Loucy (cell line): ENCODE measurements around the gene RBM20.

Experiments
- H2AFZ ChIP-seq: fragments of 200-600 bp; sonication (generic); 2 replicates; pipeline ENCODE4 v1.6.0; 2016; ENCODE audit warnings: antibody characterized with exemption, mild to moderate bottlenecking, low read length, moderate library complexity
- H3F3A ChIP-seq: fragments of 200-600 bp; 2 replicates; pipeline ENCODE4 v1.6.0; 2016; ENCODE audit warnings: antibody characterized with exemption, low read depth, mild to moderate bottlenecking
- H3K27me3 ChIP-seq: fragments of 200-600 bp; sonication (generic); 2 replicates; pipeline ENCODE4 v1.6.1; 2014; ENCODE audit warnings: low read length, mild to moderate bottlenecking; ENCODE audit not compliant: insufficient read depth, poor library complexity, severe bottlenecking
- H3K36me3 ChIP-seq: fragments of 200-600 bp; sonication (generic); 2 replicates; pipeline ENCODE4 v1.6.1; 2016; ENCODE audit warnings: low read length; ENCODE audit not compliant: insufficient read depth
- H3K4me1 ChIP-seq: fragments of 200-600 bp; sonication (generic); 2 replicates; pipeline ENCODE4 v1.5.1; 2014; ENCODE audit warnings: low read length, mild to moderate bottlenecking; ENCODE audit not compliant: insufficient read depth, poor library complexity, severe bottlenecking
- H3K4me2 ChIP-seq: fragments of 200-600 bp; sonication (generic); 2 replicates; pipeline ENCODE4 v1.6.0; 2014; ENCODE audit warnings: antibody characterized with exemption, low read length, low read depth, mild to moderate bottlenecking; ENCODE audit not compliant: poor library complexity, severe bottlenecking
- H3K4me3 ChIP-seq: fragments of 200-600 bp; sonication (generic); 2 replicates; pipeline ENCODE4 v1.5.1; 2014; ENCODE audit warnings: low read length, mild to moderate bottlenecking, mixed read lengths; ENCODE audit not compliant: poor library complexity, severe bottlenecking
- H3K79me2 ChIP-seq: fragments of 200-600 bp; sonication (generic); 2 replicates; pipeline ENCODE4 v1.6.1; 2014; ENCODE audit warnings: low read length; ENCODE audit not compliant: insufficient read depth
- H3K9ac ChIP-seq: fragments of 200-600 bp; sonication (generic); 2 replicates; pipeline ENCODE4 v1.6.0; 2014; ENCODE audit warnings: mild to moderate bottlenecking, low read depth, low read length, moderate library complexity; ENCODE audit not compliant: poor library complexity, severe bottlenecking
- H3K9me2 ChIP-seq: fragments of 200-600 bp; sonication (generic); replicated peaks from 2 replicates; pipeline ENCODE4 v1.6.1; 2016; ENCODE audit warnings: low read depth, low read length, mixed read lengths
- H3K9me3 ChIP-seq: fragments of 200-600 bp; sonication (generic); 2 replicates; pipeline ENCODE4 v1.6.1; 2014; ENCODE audit warnings: mild to moderate bottlenecking, antibody characterized with exemption, low read length, low read depth; ENCODE audit not compliant: insufficient read depth
- H4K20me1 ChIP-seq: fragments of 200-600 bp; sonication (generic); 2 replicates; pipeline ENCODE4 v1.6.0; 2014; ENCODE audit warnings: antibody characterized with exemption, low read length, mild to moderate bottlenecking; ENCODE audit not compliant: insufficient read depth, poor library complexity, severe bottlenecking
- EZH2phosphoT487 ChIP-seq: fragments of 200-600 bp; IDR thresholded peaks from 2 replicates; pipeline ENCODE4 v1.6.1; 2018; ENCODE audit warnings: antibody characterized with exemption, mild to moderate bottlenecking, moderate library complexity, borderline replicate concordance
- TF ChIP-seq, protein P1 (sequence below): fragments of 200-600 bp; sonication (generic); conservative IDR thresholded peaks from 2 replicates; pipeline ENCODE4 v1.5.1; 2014; ENCODE audit warnings: mild to moderate bottlenecking, antibody characterized with exemption, low read length

Gene RBM20

DNA sequence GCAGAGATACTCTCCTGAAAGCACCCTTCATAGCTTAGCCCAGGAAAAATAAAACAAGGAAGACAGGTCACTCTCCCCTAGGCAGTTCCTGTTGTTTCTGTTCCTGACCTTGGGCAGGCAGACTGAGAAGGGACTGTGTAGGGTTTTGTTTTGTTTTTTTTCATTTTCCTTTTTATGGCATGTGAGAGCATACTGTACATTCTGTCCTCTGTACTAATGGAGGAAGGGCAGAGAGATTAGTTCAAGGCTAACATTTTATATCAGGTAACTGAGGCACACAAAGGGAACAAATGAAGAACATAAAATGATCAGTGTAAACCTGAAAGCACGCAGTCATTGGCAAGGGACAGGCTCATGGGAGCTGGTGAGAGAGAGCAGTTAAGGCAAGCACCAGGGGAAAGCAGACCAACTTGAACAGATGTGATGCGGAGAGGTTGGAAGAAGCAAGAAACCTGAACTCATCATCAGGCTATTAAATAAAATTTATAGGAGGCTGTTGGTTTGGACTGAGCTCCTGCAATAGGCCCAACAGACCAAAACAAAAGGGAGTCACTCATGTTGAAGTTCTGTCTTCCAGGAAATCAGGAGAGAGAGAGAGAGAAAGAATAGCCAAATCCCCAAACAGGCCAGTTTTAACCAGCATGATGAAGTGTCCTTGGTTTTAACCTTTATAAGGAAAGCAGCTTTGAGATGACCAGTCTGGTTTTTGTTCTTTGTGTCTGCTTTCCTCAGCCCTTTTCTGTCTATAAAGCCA is 193.5 kb downstream of the RBM20 start:
- H3K4me3 ChIP-seq: peak overlapping the region; percentile 52
- H3K36me3 ChIP-seq: no peaks in the 10 kb centered on the region
- TF ChIP-seq EZH2phosphoT487: no peak
- TF ChIP-seq, protein P1, sequence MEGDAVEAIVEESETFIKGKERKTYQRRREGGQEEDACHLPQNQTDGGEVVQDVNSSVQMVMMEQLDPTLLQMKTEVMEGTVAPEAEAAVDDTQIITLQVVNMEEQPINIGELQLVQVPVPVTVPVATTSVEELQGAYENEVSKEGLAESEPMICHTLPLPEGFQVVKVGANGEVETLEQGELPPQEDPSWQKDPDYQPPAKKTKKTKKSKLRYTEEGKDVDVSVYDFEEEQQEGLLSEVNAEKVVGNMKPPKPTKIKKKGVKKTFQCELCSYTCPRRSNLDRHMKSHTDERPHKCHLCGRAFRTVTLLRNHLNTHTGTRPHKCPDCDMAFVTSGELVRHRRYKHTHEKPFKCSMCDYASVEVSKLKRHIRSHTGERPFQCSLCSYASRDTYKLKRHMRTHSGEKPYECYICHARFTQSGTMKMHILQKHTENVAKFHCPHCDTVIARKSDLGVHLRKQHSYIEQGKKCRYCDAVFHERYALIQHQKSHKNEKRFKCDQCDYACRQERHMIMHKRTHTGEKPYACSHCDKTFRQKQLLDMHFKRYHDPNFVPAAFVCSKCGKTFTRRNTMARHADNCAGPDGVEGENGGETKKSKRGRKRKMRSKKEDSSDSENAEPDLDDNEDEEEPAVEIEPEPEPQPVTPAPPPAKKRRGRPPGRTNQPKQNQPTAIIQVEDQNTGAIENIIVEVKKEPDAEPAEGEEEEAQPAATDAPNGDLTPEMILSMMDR: no peak
- H4K20me1 ChIP-seq: no peaks in the 10 kb centered on the region
- H3K9ac ChIP-seq: peak overlapping the region; percentile 62
- no peaks in the 10 kb centered on the region for H3K9me3 ChIP-seq
- no peaks in the 10 kb centered on the region for H3K9me2 ChIP-seq
- H3K4me2 ChIP-seq: peak overlapping the region; percentile 70
- no peak overlapping the region for H2AFZ ChIP-seq
- H3K79me2 ChIP-seq: peaks cover 23% of the 10 kb centered on the region
- H3F3A ChIP-seq: 0 out of 2 replicates have a peak, but pooled peaks cover 3% of the 10 kb centered on the region
- peaks cover 64% of the 10 kb centered on the region for H3K4me1 ChIP-seq
- H3K27me3 ChIP-seq: no peaks in the 10 kb centered on the region

DNA sequence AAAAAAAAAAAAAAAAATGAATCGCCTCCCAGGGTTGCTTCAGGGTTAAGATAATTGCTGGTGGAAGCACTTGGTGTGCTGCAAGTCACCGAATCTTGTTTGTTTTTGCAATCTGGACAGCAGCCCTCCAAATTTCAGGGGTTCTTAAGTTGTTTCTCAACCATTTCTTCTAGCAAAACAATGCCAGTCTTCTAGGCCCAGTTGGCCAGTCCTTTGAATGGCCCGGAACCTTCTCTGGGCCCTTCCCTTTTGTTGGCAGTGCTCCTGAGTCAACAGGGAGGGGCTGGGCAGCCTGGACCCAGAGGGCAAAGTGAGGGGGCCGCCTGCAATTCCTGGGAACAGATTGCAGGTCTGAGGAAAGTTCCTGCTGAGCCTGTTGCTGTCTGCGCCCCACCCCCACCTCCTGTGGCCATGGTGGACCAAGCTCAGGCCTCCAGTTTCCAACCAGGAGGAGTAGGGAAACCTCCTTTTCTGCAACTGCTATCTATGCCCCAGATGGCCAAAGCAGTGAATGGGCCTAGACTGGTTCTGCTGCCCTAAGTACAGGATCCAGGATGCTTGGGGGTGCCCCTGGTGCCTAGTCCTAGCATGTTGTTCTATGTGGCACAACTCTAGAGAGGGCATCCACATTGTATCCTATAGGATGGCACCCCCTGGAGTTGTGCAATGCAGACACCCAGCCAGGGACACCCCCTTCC is 196.2 kb downstream of the RBM20 start:
- peaks cover 70% of the 10 kb centered on the region for H3K4me1 ChIP-seq
- no peaks in the 10 kb centered on the region for H3K9me2 ChIP-seq

DNA sequence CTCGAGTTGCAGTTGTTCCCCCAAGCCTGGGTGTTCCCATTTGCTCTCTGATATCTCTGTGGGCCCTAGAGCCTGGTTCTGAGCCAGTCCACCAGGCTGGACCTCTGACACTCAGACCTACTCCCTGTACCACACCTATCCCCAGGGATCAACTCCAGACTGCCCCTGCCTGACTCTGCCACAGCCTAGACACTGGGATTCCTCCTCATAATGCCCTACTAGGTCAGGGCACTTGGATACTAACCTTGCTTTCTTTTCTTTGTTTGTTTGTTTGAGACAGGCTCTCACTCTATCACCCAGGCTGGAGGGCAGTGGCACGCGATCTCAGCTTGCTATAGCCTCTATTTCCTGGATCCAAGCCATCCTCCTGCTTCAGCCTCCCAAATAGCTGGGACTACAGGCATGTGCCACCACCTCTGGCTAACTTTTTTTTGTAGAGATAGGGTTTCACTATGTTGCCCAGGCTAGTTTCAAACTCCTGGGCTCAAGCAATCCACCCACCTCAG is 196.8 kb downstream of the RBM20 start:
- Histone ChIP-seq H3K4me1 (peaks cover 70% of the 10 kb centered on the region), H3K4me2 (no peak overlapping the region), H3K4me3 (no peak overlapping the region), H3K9ac (no peak overlapping the region), H3K9me3 (no peaks in the 10 kb centered on the region), H3F3A (no peaks in the 10 kb centered on the region), H4K20me1 (no peaks in the 10 kb centered on the region), H3K36me3 (no peaks in the 10 kb centered on the region), H3K27me3 (no peaks in the 10 kb centered on the region), H2AFZ (no peak overlapping the region), H3K79me2 (peaks cover 17% of the 10 kb centered on the region), H3K9me2 (no peaks in the 10 kb centered on the region)
- TF ChIP-seq, protein P1: no peak

More for the DNA sequence above, 196.2 kb downstream of the RBM20 start:
- no peak overlapping the region for H3K4me2 ChIP-seq
- H3K4me3 ChIP-seq: no peak overlapping the region
- no peaks in the 10 kb centered on the region for H3K36me3 ChIP-seq
- peaks cover 23% of the 10 kb centered on the region for H3K79me2 ChIP-seq
- H3K27me3 ChIP-seq: no peaks in the 10 kb centered on the region
- H3K9me3 ChIP-seq: no peaks in the 10 kb centered on the region
- H4K20me1 ChIP-seq: no peaks in the 10 kb centered on the region
- 0 out of 2 replicates have a peak, but pooled peaks cover 3% of the 10 kb centered on the region for H3F3A ChIP-seq
- TF ChIP-seq EZH2phosphoT487: no peak
- TF ChIP-seq, protein P1: no peak
- no peak overlapping the region for H3K9ac ChIP-seq
- H2AFZ ChIP-seq: no peak overlapping the region
